ENCODE measurements around the gene MAP2K1.
A peak's percentile ranks its signal among the peaks of the same experiment; 100 is the strongest.

MAP2K1 gene

GRCh38 chr15:66424963-66425612, 38.4 kb downstream of the MAP2K1 start:
- DNase-seq (ENCODE audit: low read depth) = peak; percentile 47
- peak overlapping the region; percentile 34 for H3K4me3 ChIP-seq (ENCODE audit: low read depth, low read length)
- TF ChIP-seq, protein P1, sequence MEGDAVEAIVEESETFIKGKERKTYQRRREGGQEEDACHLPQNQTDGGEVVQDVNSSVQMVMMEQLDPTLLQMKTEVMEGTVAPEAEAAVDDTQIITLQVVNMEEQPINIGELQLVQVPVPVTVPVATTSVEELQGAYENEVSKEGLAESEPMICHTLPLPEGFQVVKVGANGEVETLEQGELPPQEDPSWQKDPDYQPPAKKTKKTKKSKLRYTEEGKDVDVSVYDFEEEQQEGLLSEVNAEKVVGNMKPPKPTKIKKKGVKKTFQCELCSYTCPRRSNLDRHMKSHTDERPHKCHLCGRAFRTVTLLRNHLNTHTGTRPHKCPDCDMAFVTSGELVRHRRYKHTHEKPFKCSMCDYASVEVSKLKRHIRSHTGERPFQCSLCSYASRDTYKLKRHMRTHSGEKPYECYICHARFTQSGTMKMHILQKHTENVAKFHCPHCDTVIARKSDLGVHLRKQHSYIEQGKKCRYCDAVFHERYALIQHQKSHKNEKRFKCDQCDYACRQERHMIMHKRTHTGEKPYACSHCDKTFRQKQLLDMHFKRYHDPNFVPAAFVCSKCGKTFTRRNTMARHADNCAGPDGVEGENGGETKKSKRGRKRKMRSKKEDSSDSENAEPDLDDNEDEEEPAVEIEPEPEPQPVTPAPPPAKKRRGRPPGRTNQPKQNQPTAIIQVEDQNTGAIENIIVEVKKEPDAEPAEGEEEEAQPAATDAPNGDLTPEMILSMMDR (IDR thresholded peaks at IDR 0.05; ENCODE audit: insufficient read depth, low read depth, low read length, missing control alignments) = no peak

- TF ChIP-seq, protein P1 (IDR thresholded peaks at IDR 0.05; ENCODE audit: insufficient read depth, low read depth, low read length, missing control alignments) = no peak
Measured at GRCh38 chr15:66425837-66426236, 39.1 kb downstream of the MAP2K1 start.

DNA sequence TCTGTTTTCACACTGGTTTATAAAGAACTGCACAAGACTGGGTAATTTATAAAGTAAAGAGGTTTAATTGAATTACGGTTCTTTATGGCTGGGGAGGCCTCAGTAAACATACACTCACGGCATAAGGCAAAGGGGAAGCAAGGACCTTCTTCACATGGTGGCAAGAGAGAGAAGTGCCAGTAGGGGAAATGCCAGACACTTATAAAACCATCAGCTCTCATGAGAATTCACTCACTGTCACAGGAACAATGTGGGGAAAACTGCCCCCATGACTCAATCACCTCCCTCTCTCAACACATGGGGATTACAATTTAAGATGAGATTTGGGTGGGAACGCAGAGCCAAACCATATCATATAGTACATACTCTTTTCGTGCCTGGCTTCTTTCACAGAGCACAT, 42.4 kb downstream of the MAP2K1 start:
- no peak overlapping the region for H3K4me3 ChIP-seq (ENCODE audit: low read depth, low read length)
- TF ChIP-seq, protein P1 (IDR thresholded peaks at IDR 0.05; ENCODE audit: insufficient read depth, low read depth, low read length, missing control alignments) = no peak
- peak; percentile 45 for DNase-seq (ENCODE audit: low read depth)

More at GRCh38 chr15:66425837-66426236, 39.1 kb downstream of the MAP2K1 start:
- H3K4me3 ChIP-seq (ENCODE audit: low read depth, low read length) = no peak overlapping the region
- DNase-seq (ENCODE audit: low read depth) = no peak

DNA sequence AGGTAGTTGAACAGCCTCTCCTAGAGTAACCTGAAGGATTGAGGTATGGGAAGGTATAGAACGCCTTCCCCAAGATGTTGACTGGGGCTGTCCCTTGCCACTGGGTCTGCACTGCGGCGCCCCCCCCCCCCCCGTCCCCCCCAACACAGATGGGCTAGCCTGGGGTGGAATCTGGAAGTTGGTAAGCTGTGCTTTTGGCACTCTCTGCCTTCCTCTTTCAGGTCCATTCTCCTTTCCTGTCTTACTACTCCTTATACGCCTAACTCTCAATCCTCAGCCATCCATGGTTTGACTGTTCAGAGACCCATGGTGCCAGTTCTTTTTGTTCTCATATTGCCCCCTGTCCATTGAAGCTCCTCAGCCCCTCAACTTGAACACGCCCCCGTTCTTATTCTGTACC, 42.8 kb downstream of the MAP2K1 start:
- TF ChIP-seq, protein P1 (IDR thresholded peaks at IDR 0.05; ENCODE audit: insufficient read depth, low read depth, low read length, missing control alignments) = no peak
- H3K4me3 ChIP-seq (ENCODE audit: low read depth, low read length) = no peak overlapping the region
- DNase-seq (ENCODE audit: low read depth) = no peak

GRCh38 chr15:66430627-66431255, 44.0 kb downstream of the MAP2K1 start:
- TF ChIP-seq, protein P1 (IDR thresholded peaks at IDR 0.05; ENCODE audit: insufficient read depth, low read depth, low read length, missing control alignments) = no peak
- no peak for DNase-seq (ENCODE audit: low read depth)
- no peak overlapping the region for H3K4me3 ChIP-seq (ENCODE audit: low read depth, low read length)

- no peak for DNase-seq (ENCODE audit: low read depth)
- H3K4me3 ChIP-seq (ENCODE audit: low read depth, low read length) = no peak overlapping the region
- TF ChIP-seq, protein P1 (IDR thresholded peaks at IDR 0.05; ENCODE audit: insufficient read depth, low read depth, low read length, missing control alignments) = no peak
Measured at GRCh38 chr15:66433726-66434125, 47.0 kb downstream of the MAP2K1 start.
